ENCODE measurements around the gene FSIP1.

Gene FSIP1

DNA sequence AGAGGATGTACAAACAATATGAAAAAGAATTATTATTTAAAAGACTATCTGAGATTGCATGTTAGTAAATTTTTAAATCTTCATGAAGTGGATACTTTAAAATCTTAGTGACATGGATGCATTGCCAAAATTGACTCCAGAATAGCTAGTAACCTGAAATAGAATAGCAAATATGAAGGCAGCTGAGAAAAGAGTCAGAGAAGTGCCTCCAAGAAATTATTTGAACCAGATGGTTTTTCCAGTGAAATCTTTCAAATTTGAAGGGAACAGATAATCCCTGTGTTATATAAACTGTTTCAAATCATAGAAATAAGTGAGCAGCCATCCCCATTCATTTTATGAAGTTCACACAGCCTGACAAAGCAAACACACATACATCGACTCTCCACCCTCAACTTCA, 29.6 kb downstream of the FSIP1 start:
- no peak for DNase-seq

DNA sequence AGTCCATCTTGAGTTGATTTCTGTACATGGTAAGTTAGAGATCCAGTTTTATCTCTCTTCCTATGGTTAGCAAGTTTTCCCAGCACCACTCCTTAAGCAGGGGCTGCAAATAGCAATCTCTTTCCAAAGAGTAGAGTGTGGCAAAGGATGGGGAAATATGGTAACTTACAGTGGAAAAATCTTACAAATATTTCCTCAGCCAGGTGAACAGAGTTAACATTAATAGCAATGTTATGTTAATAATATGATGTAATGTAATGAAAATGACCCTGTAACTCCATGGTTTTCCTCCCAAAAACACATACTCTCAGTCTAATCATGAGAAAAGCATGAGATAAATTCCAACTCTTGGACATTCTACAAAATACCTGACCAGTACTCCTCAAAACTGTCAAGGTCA, 30.4 kb downstream of the FSIP1 start:
- no peak for DNase-seq

DNA sequence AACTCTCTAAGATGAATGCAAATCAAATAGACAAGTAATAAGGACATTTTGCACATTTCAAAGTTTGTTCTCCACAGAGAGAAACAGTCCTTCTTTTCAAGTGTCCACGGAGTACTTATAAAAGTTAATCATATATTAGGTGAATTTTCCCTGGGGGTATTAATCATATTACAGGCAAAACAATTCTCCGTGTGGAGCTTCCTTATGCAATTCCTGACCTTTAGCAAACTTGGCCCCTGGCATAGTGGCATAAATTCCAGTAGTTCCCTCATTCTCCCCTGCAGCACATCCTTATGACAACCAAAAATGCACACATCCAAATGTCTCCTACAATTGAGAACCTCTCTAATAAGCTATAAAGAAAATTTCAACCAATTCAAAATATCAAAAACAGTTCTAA, 34.4 kb downstream of the FSIP1 start:
- no peak for DNase-seq

DNA sequence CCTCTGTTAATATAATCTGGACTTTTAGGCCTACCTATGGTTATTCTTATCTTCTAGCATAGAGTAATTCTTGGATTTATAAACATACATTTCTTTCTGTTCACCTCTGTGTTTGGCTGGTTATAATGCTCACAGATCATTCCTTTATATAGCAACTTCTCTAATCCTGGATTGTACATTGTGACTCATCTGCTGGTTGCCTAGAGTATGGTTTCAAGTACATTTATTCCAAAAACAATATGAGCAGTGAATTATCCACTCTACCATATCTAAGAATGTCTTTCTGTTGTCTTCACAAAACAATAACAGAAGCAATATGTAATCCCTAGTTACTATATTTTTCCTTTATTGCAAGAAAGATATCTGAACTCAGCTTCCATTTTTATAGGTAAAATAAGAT, 35.3 kb downstream of the FSIP1 start:
- DNase-seq: no peak

DNA sequence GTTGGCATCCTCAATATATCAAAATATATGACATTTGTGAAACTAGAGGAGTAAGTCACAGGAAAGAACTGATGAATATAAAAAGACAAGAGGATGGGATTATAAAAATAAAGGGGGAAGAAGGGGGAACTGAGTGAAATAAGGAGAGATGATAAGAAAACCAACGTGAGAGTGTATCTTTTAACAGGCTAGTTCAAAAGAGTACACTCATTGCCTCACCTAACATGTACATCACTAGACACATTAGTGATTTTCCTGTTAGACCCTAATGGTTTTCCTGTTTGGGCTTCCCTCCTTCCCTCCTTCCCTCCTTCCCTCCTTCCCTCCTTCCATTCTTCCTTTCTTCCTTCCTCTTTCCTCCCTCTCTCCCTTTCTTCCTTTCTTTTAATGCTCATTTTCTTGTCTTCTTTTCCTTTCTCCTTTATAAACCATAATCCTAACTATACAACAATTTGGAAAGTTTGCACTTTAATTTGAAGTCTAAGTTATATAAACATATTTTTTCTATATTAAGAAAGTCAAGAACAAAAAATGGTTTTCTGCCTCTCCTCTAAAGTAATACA, 35.8 kb downstream of the FSIP1 start:
- no peak for DNase-seq

DNA sequence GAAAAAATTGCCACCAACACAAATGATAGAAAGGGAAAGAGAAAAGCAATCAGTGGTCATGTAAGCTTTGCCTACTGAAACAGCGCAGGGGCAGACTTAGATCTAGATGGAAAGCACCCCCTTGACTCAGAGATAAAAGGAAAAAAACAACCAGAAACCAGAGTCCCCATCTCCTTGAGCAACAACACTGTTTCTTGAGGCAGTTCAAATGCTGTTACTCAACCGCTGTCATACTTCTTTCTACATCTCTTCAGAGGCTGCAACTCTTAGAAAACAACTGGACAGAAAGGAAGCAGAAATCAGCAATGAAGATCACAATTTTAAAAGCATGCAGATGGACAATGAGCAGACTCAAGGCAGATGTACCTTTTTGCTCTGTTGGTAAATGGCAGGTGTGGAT, 36.5 kb downstream of the FSIP1 start:
- DNase-seq: no peak

DNA sequence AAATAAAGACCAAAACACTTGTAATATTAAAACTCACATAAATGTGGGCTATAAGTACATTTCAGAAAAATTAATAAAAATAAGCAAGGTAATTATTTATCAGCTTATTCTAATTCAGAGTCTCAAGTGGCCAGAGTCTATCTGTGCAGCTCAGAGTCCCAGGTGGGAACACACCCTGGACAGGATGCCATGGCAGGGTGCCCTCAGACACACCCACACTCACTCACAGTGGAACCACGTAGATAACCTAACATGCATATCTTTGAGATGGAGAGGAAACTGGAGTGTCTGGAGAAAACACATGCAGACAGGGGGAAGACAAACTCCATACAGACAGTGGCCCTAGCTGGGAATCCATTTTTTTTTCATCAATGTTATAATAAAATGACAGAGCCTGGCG, 37.2 kb downstream of the FSIP1 start:
- no peak for DNase-seq

DNA sequence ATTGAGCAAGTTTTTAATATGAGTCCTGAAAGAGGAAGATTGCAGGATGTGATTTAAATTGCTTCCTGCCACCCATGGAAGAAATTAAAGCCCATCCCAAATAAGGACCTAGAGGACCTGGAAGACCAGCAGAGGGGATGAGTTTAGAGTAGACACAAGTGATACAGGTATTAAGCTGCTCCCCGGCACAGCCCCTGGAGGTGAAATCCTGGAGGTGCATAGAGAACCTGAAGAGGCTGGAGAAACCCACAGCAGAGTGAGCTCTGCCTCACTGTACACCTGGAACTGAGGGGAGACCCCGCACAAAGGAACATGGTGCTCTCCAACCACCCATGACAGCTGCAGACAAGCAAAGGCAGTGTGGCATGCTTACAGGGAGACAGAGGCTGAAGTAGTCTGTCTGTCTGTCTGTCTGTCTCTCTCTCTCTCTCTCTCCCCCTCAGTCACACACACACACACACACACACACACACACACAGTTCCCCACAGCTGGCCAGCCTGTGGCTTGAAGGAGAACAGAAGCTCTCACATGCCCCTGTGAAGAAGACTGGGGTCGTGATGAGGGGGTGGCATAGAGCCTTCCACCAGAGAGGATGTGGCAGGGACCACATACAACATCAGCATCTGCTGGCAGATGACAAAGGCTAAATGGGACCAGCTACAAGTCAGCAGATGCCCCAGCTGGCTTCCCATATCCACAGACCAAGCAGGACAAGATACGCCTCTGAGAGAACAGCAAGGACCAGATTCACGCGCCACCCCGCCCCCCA, 38.1 kb downstream of the FSIP1 start:
- DNase-seq: no peak

DNA sequence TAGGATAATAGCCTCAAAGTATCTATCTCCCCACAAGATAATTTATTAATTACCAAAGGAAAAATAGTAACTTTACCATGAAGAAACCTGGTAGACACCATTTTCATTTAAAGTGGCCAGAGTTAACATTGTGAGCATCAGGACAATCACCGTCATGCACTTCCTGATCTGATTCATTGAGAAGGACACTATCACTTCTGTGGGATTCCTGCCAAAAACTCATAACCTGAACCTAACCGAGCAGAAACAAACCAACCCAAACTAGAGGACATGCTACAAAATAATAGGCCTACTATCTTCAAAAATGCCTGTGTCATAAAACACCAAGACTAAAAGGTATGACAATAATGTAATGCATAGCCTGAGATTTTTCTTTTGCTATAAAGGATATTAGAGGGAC, 39.0 kb downstream of the FSIP1 start:
- no peak for DNase-seq

DNA sequence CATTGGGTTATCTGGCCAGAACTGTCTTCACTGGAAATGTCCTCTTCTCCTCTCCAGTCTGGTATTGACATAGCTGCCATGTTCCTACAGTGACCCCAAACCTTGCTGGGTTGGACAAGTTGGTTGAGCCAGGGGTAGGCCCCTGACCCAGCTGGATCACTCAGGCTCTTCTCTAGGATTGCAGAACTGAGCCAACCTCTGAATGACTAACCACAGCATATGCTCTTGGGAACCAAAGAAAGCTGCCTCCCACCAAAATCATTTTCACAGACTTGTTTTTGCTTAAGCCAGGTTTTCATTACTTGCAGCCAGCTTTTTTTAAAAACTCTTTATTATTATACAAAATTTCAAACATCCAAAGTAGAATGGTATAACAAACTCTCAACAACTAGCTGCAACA, 41.4 kb downstream of the FSIP1 start:
- DNase-seq: no peak

DNA sequence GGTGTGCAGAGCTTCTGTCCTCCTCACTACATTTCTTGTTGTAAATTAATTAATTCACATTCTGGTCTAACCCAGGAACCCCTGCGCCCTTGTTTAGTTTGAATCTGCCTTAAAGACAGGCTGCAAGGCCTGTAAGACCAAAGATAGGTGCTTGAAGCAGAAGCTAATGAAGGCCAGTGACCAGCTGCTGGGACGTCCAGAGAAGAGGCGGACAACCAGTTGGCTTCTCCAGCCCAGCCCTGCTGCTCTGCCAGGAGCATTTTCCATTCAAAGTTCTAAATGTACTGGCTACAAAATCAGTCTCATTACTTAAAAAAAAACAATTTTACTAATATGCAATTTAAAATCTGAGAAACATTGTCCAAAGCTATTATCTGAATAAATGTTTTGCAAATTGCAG, 43.6 kb downstream of the FSIP1 start:
- no peak for DNase-seq

DNA sequence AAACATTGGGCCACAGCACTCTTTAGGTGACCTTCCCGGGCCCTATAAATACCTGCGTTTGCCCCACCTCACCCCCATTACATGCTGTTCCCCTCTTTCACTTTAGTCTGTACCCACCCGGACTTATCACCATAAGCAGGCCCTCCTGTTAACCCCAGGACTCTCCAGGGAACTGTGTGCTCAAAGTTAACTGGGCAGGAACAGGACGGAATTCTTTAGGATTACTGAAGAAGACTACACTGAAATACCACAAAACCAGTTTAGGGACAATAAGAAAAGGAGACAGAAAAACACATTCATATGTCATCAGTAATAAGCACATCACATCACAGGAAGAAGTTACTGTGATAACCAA, 45.5 kb downstream of the FSIP1 start:
- no peak for DNase-seq

DNA sequence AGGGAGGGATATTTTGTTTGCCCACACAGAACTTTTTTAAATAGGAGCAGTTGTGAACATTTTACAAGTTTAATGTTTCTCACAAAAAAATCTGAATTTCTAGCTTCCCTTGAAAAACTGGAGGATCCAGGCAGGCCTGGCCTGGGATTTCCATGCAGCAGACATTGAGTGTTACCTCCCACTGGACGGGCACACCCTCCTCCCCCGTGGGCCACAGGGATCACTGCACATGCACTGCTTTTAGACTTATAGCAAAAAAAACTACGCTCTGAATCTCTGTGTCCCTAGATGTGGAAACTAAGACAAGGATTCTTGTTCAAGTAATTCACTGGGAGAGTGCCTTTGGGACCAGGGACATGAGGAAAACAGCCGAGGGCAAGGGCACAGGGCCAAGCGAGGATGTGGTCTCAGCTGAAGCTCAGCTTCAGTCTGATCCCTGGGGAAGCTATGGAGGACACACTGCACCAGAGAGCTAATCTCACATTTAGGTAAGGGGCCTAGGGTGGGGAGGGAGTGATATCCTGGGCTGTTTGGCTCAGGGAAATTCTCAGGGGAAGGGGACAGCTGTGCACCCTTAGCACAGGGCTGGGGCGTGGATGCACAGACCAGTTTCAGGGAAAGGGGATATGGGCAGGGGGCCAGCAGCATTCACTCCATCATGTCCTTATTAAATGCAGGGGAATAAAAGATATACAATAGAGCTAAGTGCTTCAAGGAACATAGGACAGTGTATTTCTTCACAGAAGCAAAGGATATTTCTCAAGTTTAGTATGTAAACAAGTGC, 46.0 kb downstream of the FSIP1 start:
- DNase-seq: no peak

DNA sequence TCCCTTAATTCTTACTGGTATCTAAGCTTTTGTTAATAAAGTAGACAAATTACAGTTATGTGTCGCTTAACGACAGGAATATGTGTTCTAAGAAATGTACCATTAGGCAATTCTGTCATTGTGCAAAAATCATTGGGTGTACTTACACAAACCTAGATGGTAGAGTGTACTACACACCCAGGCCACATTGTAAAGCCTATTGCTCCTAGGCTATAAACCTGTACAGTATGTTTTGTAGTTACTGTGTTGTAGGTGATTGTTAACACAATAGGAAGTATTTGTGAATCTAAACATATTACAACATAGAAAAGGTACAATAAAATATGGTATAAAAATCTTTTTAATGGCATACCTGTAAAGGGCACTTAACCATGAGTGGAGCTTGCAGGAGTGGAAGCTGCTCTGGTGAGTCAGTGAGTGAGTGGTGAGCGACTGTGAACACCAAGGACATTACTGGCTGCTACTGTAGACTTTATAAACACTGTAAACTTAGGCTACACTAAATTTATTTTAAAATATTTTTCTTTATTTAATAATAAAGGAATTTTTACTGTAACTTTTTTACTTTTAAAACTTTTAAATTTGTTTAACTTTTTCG, 47.4 kb downstream of the FSIP1 start:
- DNase-seq: no peak

DNA sequence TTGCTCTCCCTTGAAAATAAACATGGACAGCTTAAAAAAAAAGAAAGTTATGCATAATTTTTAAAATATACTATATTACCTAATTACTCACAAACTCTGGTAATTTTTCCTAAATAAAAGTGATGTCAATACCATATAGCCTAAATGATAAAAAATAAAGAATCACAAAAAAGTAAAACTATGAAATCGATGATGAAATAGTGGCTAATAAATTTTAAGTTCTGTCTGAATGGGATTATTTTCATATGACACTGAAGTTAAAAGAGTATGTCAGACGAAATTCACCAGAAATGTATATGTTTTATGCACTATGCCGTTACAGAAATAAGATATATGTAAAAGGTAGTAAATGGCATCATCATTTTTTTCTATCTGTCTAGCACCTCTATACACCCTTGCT, 51.4 kb downstream of the FSIP1 start:
- no peak for DNase-seq

DNA sequence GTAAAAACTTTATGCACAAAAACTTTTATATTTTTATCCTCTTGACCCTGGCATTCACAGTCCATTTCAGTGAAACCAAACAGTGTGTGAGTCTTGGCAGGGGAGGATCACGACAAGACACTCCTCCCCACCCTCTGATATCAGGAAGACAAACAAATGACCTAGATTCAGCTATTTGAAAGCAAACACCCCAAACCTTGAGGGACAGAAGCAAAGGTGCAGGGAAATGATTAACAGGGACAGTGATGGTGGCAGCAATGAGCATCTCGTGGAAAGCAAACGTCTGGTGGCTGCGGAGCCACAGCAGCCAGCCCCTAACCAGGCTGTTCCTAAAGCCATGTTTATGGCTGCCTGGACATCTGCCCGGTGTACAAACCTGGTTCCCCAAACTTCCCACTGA, 52.1 kb downstream of the FSIP1 start:
- DNase-seq: no peak

DNA sequence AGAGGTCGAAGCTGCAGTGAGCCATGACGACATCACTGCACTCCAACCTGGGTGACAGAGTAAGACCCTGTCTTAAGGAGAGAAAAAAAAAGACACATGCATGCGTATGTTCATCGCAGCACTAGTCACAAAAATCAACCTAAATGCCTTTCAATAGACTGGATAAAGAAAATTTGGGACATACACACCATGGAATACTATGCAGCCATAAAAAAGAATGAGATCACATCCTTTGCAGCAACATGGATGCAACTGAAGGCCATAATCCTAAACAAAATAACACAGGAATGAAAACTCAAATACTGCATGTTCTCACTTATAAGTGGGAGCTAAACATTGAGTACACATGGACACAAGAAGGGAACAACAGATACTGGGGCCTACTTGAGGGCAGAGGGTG, 53.1 kb downstream of the FSIP1 start:
- DNase-seq: no peak

DNA sequence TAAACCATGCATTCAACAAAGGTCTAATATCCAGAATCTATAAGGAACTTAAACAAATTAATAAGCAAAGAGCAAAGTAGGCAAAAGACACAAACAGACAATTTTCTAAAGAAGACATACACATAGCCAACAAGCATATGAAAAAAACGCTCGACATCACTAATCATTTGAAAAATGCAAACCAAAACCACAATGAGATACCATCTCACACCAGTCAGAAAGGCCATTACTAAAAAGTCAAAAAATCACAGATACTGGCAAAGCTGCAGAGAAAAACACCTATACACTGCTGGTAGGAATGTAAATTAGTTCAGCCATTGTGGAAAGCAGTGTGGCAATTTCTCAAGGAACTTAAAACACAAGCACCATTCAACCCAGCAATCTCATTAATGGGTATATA, 53.8 kb downstream of the FSIP1 start:
- DNase-seq: no peak

DNA sequence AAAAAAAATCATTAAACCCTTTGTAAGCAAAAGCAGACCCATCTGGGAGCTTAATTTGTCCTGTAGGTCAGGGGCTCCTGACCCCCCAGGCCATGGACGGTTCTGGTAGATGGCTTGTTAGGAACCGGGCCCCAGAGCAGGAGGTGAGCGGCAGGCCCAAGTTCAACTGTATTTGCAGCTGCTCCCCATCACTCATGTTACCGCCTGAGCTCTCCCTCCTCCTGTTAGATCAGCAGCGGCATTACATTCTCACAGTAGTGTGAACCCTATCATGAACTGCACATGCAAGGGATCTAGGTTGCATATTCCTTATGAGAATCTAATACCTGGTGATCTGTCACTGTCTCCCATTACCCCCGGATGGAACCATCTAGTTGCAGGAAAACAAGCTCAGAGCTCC, 60.7 kb downstream of the FSIP1 start:
- no peak for DNase-seq

DNA sequence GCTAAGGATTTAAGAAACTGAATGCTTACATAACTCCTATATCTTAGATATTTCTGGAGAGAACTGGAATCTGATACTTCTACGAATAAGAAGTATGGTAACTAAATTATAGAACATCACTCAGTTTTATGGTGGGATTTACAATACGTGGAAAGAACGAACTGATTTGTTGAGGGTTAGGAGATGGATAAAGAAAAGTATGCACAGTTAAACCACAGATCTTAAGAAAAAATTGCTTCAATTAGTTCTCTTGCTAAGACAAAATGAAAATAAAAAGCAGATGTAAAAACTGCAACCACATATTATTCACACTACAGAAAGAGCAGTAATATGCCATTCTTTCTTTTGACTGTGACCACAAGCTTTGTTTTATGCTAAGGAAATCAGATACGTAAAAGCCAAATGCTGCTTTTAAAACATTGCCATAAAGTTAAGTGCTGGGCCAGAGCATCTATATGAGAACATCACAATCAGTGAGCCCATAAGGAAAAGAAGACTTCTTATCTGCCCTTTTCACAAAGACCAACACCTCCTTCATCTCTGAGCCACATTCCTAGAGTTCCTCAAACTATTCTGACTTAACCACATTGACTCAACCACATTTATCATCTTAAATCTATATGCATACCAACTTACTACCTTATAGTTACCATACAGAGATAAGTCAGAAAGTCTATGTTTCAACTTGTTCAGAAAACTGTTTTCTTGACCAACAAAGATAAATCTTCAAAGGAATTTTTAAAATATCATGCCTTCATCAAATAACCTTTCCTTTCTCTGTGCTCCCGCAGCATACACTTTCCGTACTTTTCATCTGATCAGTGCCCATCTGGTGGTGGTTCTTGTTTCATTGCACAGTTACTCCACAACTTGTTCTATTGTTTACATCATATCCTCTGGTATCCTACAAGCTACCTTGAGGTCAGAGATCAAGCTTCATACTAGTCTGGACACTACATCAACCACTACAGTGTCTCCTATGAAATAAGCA, 61.7 kb downstream of the FSIP1 start:
- no peak for DNase-seq

DNA sequence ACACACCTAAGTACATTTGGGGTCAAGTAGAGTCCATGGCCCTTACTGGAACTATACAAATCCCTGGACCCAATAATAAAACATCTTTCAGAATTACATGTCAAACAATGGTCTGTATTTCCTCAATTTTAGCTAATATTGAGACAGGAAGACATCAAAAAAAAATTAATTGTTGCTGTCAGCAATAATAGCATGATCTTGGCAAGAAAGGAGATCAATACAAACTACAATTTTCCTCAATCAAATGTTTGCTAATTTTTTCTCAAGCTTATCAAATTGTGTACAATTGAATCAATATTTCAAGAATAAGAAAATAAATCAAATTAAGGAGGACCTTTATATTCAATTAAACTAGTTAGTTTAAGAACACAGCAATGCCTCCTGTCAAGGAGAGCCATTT, 62.6 kb downstream of the FSIP1 start:
- DNase-seq: no peak

DNA sequence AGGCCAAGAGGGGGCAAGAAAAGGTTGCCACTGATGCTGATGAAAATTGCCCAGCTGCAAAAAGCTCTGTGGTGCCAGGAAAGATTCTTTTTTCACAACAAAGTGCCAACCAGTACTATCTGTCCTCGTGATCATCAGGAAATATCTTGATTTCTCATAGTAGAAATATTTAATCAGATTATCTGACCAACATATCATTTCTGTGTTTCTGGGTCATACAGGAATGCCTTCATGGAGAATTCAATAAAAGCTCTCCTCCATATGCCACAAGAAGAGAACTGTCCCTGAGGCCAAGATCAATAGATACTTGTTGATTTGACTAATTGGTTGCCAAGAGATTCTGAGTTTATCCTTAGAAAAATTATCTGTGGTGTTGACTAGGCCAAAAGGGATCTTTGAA, 63.5 kb downstream of the FSIP1 start:
- DNase-seq: no peak

DNA sequence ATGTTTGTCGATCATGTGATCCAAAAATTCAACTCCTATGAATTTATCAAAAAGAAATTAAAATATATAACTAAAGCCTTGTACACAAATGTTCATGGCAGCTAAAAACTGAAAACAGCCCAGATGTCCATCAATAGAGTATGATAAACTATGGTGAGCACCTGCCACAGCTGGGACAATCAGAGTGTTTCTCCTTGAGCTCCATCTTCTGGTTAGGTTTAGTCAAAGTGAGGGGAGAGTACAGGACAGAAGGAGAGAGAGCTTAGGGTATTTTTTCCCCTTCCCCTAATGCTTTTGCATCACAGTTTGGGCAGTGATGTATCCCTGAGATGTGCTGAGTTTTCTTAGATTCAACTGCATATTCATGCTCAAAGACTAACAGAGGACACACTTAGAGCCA, 65.5 kb downstream of the FSIP1 start:
- DNase-seq: no peak

All from T-helper 1 cell (primary cell).